ENCODE measurements around the gene SCEL. TPM values are rescaled to one million over a fixed set of nuclear protein-coding genes. Genes with fewer than 3 reads are reported as not detected.

The SCEL gene
- total and polyA plus RNA-seq, 2 of the 8 experiments (the other 6 are each of a cell fraction or from before 2014, with no cell fraction given) = not detected

DNA sequence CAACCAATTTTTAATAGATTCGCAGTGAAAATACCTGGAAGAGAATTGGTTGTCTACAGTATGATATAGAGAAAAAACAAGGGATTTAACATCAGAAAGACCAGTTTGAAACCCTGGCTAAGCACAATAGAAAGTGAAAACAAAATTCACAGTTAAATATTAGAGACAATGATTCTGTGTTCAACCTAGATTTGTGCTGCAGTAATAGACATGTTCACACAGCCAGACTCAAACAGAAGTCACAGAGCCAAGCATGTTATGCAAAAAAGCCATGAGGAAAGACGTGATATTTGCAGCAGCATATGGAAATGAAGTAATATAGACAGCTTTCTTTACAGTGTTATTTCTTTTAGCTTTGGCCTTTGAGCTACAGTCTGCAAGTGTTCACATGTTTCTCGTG is 48.1 kb downstream of the SCEL start:
- no peaks in the 10 kb centered on the region for H3K79me2 ChIP-seq (ENCODE audit: control insufficient read depth in 1 of 2, insufficient read depth in 2 of 2, low read length in 2 of 2)
- no peak overlapping the region for H2AFZ ChIP-seq (ENCODE audit: low read length)
- H2BK15ac ChIP-seq (ENCODE audit: low read length) = no peak overlapping the region
- no peak overlapping the region for H2BK5ac ChIP-seq (ENCODE audit: low read depth, low read length)
- ChIA-PET CTCF (ENCODE audit: partially characterized antibody) (interaction anchor here (0.7 to 5.6 kb wide), 3 partner anchors 9 to 168 kb away, joined by 3 to 32 read pairs (median 7); no protein-coding TSS in a partner anchor), POLR2A (ENCODE audit: partially characterized antibody) (no interaction called here)
- no peak overlapping the region for H3K4ac ChIP-seq (replicated peaks; ENCODE audit: insufficient read length, low read depth, low read length)
- H3K79me1 ChIP-seq (ENCODE audit: low read depth, low read length) = no peaks in the 10 kb centered on the region
- H3K4me1 ChIP-seq (replicated peaks in 1 of 4; ENCODE audit: control insufficient read depth in 3 of 4, insufficient read depth in 4 of 4, low read length in 3 of 4) = no peaks in the 10 kb centered on the region
- H3K56ac ChIP-seq (replicated peaks; ENCODE audit: insufficient read length, low read depth, low read length) = no peak overlapping the region
- H4K91ac ChIP-seq (replicated peaks; ENCODE audit: insufficient read length, low read length) = no peak overlapping the region
- no peaks in the 10 kb centered on the region for H3K36me3 ChIP-seq (ENCODE audit: control insufficient read depth in 2 of 4, insufficient read depth in 4 of 4, low read length in 3 of 4)
- WGBS, 2 experiments (ENCODE audit: extremely low coverage in 1 of 2, insufficient coverage in 1 of 2, insufficient read length in 1 of 2, insufficient replicate concordance in 2 of 2, low coverage in 1 of 2, low lambda C conversion rate in 2 of 2, missing lambda C conversion rate in 1 of 2) = 87% methylated on average over 3 of the region's 3 CpGs; no CpG with 5 or more reads in 1 of the 2 experiments
- no peak overlapping the region for H3K9ac ChIP-seq (replicated peaks in 1 of 4; ENCODE audit: extremely low read depth in 1 of 4, low read depth in 3 of 4, low read length in 3 of 4)
- no peak overlapping the region for H3K23ac ChIP-seq (ENCODE audit: insufficient read length)
- no peak overlapping the region for H4K5ac ChIP-seq (ENCODE audit: insufficient read length, low read depth, low read length)
- H3K4me2 ChIP-seq (ENCODE audit: insufficient read depth in 1 of 2, low read depth in 2 of 2, low read length in 2 of 2) = no peak overlapping the region
- peaks cover 3% of the 10 kb centered on the region; the same call in 1 of the 2 replicates for H3K23me2 ChIP-seq (ENCODE audit: low read depth, low read length)
- no peak overlapping the region for H4K8ac ChIP-seq (ENCODE audit: extremely low read depth, insufficient read depth, low read length)
- H3K14ac ChIP-seq (ENCODE audit: insufficient read length) = no peak overlapping the region
- no peaks in the 10 kb centered on the region; a peak in 1 of 4 replicates for H3K9me3 ChIP-seq (ENCODE audit: insufficient read depth in 2 of 2, low read depth in 1 of 2, low read length in 1 of 2)
- H3K27me3 ChIP-seq (replicated peaks in 1 of 4; ENCODE audit: control insufficient read depth in 3 of 4, extremely low read depth in 1 of 4, insufficient read depth in 3 of 4, low read length in 3 of 4) = no peaks in the 10 kb centered on the region
- no peak for DNase-seq (ENCODE audit: low read depth in 1 of 2, low spot score in 2 of 2)
- TF ChIP-seq POLR2AphosphoS5 (IDR thresholded peaks at IDR 0.05; ENCODE audit: low read depth, low read length) = no peak
- no peak for TF ChIP-seq PHF8 (conservative IDR thresholded peaks at IDR 0.05; ENCODE audit: low read depth, low read length)
- no peak for TF ChIP-seq KDM1A (IDR thresholded peaks at IDR 0.05; ENCODE audit: borderline replicate concordance, low read length)
- TF ChIP-seq KDM4A (IDR thresholded peaks at IDR 0.05; ENCODE audit: low read depth, low read length, severe bottlenecking) = no peak
- TF ChIP-seq FOSL1 (IDR thresholded peaks at IDR 0.05; ENCODE audit: insufficient read depth, low read depth, low read length) = no peak
- TF ChIP-seq RFX5 (IDR thresholded peaks at IDR 0.05; ENCODE audit: borderline replicate concordance, low read depth, low read length) = no peak
- TF ChIP-seq, protein P1, sequence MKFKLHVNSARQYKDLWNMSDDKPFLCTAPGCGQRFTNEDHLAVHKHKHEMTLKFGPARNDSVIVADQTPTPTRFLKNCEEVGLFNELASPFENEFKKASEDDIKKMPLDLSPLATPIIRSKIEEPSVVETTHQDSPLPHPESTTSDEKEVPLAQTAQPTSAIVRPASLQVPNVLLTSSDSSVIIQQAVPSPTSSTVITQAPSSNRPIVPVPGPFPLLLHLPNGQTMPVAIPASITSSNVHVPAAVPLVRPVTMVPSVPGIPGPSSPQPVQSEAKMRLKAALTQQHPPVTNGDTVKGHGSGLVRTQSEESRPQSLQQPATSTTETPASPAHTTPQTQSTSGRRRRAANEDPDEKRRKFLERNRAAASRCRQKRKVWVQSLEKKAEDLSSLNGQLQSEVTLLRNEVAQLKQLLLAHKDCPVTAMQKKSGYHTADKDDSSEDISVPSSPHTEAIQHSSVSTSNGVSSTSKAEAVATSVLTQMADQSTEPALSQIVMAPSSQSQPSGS (IDR thresholded peaks at IDR 0.05; ENCODE audit: low read length) = no peak
- TF ChIP-seq CTBP2 (IDR thresholded peaks at IDR 0.05; ENCODE audit: borderline replicate concordance, insufficient read depth, insufficient read length, low read length) = no peak
- TF ChIP-seq EZH2 (IDR thresholded peaks at IDR 0.05; ENCODE audit: low read depth, low read length, severe bottlenecking) = no peak
- TF ChIP-seq, protein P2, sequence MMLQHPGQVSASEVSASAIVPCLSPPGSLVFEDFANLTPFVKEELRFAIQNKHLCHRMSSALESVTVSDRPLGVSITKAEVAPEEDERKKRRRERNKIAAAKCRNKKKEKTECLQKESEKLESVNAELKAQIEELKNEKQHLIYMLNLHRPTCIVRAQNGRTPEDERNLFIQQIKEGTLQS (IDR thresholded peaks at IDR 0.05; ENCODE audit: insufficient read depth, low read depth, low read length) = no peak
- no peak for TF ChIP-seq SIRT6 (IDR thresholded peaks at IDR 0.05; ENCODE audit: low read length)
- TF ChIP-seq CHD2 (IDR thresholded peaks at IDR 0.05; ENCODE audit: low read length) = no peak
- no peak overlapping the region for H3K27ac ChIP-seq (ENCODE audit: low read depth, low read length)
- H2BK12ac ChIP-seq (ENCODE audit: low read depth, low read length) = no peak overlapping the region
- H2BK120ac ChIP-seq (replicated peaks; ENCODE audit: low read depth, low read length) = no peak overlapping the region
- no peak overlapping the region for H2BK20ac ChIP-seq (ENCODE audit: low read length)
- no peak overlapping the region for H2AK5ac ChIP-seq (ENCODE audit: low read depth, low read length)
- FAIRE-seq = no peak
- H3K4me3 ChIP-seq (ENCODE audit: extremely low read depth in 1 of 4, insufficient read depth in 2 of 4, low read depth in 3 of 4, low read length in 4 of 4) = no peak overlapping the region
- no peaks in the 10 kb centered on the region for H4K20me1 ChIP-seq (replicated peaks in 1 of 2; ENCODE audit: control insufficient read depth in 1 of 2, insufficient read depth in 2 of 2, low read length in 2 of 2)
- no peak overlapping the region for H3K18ac ChIP-seq (ENCODE audit: extremely low read depth, low read length)
